Dermis microvascular lymphatic vessel endothelial cell (primary cell): ENCODE data around the gene TRABD2A. TPM values are rescaled to one million over a fixed set of nuclear protein-coding genes. Genes with fewer than 3 reads are reported as not detected.
"Not testable (repeated sequence)": the region's sequence is repeated elsewhere in the genome, so short reads cannot be mapped to it uniquely, and the experiment has no call there.

Source experiments
- DNase-seq, 2 donors: peaks; one replicate each; pipeline versions ENCODE4 v3.0.0 to v3.0.0-alpha.2; 2010; ENCODE audit warnings: low read depth in 2 of 2
- total RNA-seq: library from RNA; depleted of rRNA; stranded (reverse); fragments of >200 nt; gene quantifications from 2 replicates; pipeline ENCODE4 v1.2.1, GENCODE V29; 2014

Gene TRABD2A
- total RNA-seq, 1 donor from 2014 or later = 0.51 TPM

GRCh38 chr2:84782717-84783442 lies 98.0 kb downstream of the TRABD2A start:
- DNase-seq = no peak

GRCh38 chr2:84781942-84782716 lies 98.8 kb downstream of the TRABD2A start:
- no peak for DNase-seq

GRCh38 chr2:84779781-84780180 lies 101.1 kb downstream of the TRABD2A start:
- DNase-seq = no peak

GRCh38 chr2:84778911-84779690 lies 101.8 kb downstream of the TRABD2A start:
- no peak for DNase-seq

- no peak for DNase-seq
Observed at GRCh38 chr2:84776011-84776410, 104.9 kb downstream of the TRABD2A start.

- DNase-seq = not testable (repeated sequence)
Observed at GRCh38 chr2:84773562-84773961, 107.3 kb downstream of the TRABD2A start.

Other genes starting within 250 kb of the TRABD2A start
- 5,305 and 8,615 TPM in 2 replicates for gene TMSB10, start 24.6 kb upstream of the TRABD2A start, total RNA-seq
- 45.3 and 60.2 TPM in 2 replicates for gene KCMF1, start 90.1 kb upstream of the TRABD2A start, total RNA-seq